Measurements from ENCODE around the gene ARIH1.

ARIH1 gene

DNA sequence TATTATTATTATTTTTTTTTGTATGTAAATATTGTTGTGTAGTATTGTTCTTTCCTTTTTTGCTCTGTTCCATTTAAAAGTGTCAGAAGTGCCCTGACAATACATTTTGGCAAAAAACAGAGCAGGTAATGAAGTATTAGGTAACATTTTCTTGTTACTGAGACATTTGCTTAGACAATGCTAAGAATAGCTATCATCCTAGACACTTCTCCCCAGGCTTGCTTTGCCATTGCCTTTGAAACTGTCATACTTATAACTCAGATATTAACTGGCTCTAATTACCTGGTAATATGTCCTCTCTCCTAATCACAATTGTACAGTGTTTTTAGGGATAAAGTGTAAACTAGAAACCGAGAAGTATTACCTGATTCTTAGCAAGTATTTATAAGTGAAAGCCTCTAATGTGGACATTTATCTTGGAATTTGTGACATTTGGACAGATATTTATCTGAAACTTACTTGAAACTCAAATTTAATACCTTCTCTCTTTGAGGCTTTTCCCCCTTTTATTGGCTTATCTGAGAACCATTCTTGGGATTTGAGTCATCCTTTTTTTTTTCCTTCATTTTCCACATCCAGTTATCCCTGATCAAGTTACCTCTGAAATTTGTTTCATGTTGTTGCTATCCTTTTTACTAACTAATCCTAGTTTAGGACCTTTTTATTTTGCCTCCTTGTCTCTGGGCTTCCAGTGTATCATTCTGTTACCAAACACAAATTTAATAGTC, 13.1 kb downstream of the ARIH1 start:
- DNase-seq, result no peak

DNA sequence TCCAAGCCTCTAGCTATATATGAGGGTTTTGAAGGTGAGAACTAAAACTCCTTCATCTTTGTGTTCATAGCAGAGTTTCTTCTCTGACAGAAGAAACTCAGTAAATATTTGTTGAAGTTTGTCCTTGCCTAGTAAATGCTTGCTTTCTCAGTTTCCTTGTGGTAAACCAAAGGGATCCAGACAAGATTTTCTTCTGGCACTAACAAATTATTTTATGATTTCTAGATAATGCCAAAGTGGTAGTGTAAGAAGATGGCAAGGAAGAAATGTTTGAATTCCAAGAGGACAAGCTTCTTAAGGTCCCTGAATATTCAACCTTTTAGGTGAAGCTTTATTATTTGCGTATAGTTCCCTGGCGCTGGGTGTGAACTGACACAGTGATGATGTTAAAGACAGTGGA, 14.4 kb downstream of the ARIH1 start:
- DNase-seq, result no peak

DNA sequence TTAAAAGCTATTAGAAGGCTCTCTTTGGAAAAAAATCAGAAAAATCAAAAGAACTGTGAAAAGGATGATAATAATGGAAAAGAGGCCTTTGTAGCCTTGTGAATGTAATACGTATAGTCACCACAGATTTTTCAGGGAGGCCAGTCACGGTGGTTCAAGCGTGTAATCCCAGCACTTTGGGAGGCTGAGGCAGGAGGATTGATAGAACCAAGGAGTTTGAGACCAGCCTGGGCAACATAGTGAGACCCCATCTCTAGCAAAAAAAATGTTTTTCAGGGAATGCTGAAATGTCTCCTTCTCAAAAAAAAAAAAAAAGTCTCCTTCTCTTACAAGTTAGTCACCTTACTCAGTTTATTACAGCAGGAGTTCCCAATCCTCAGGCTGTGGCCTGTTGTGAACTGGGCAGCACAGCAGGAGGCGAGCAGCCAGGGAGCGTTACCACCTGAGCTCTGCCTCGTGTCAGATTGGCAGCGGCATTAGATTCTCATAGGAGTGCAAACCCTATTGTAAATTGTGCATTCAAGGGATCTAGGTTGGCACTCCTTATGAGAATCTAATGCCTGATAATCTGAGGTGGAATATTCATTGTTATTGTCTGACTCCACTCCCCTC, 15.9 kb downstream of the ARIH1 start:
- no peak for DNase-seq

DNA sequence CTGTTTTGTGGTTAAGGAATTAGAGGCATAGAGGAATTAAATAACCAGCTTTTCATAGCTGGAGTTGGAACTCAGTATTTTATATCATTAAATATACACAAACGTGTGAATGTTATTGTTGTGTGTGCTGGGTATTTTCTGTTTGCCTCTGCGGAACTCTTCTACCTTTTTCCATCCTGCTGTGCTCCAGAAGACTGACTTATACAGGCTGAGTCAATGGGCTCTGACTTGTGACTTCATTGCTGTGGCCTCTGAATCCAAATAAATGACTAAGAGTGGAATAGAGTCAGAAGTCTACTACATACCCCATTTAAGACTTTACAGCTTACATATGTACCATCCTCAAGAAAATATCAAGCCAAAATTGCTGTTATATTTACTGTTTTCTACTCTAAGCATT, 17.6 kb downstream of the ARIH1 start:
- no peak for DNase-seq

DNA sequence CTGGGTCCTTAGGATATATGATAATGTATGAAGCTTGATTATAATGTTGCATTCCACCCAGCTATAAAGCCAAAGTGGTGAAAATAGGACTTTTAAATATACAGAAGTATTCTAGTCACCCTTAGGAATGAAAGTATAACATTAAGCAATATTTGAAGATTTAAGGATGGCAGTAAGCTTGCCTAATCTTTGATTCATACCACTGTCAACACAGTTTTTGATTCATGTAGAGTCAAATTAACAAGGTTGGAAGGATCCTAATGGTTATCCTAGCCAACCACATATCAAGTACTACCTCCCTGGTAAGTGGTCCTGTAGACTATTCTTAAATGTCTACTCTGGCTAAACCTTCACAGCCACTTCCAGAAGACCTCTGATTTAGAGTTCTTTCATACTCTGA, 18.6 kb downstream of the ARIH1 start:
- DNase-seq, result no peak

DNA sequence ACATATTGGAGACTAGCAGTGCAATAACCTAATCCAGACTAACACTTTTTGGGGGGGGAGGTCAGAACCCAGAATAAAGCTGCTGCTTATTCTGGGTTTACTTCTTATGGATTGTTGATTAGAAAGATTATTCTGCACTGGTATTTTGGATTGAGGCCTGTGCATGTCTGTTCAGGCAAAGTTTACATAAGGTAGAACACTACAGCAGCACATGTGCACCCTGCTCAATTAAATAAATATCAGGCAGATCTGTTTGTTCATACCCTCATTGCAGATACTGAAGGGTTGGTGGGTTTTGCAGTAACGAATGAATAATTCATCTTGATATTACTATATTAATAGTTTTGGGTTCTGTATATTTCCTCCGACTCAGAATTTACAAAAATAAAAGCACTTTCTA, 19.1 kb downstream of the ARIH1 start:
- no peak for DNase-seq

DNA sequence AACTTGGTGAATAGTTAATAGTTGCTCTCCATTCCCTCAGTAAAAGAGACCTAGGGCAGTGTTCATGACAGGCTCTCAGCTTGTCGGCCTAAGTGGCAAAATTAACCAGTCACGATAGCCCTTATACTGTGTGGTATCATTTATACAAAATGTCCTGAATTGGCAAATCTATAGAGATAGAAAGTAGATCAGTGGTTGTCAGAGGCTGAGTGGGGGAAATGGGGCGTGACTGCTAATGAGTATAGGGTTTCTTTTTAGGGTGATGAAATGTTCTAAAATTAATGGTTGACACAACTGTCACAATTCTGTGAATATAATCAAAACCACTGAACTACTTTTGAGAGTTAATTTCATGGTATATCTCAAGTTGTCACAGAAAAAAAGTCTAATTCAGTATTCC, 20.9 kb downstream of the ARIH1 start:
- no peak for DNase-seq

DNA sequence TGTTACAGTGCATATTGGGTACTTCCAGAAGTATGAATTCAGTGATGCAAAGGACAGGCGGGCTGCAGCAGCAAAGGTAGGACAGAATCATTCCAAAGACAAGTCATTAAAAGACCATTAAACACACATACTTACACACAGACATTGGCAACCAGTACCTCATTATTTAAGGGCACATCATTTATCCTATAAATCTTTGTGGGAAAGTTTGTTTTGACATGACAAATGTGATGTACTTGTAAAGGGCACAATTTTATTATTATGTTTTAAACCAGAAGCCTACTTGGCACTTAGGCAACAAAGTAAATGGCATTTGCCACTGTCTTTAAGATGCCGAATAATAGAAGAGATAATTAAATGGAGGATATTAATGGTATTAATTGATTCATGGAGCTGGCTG, 22.7 kb downstream of the ARIH1 start:
- no peak for DNase-seq

DNA sequence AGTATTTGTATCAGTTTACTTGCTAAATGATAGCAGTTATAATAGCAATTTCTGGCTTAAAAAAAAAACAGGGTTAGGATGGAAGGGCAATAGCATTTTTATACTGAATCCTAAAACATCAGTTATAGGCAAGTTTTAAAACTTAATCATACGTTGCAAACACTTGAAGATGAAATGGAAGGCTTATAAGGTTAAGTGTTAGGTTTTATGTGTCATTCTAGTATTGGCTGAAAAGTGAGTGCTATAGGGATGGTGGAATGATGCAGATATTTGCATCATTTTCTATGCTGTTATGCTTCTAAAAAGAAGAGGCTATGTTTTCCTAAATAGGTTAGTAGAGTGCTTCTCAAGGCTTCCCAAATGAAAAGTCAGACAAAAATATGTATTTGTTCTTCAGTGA, 23.3 kb downstream of the ARIH1 start:
- no peak for DNase-seq

DNA sequence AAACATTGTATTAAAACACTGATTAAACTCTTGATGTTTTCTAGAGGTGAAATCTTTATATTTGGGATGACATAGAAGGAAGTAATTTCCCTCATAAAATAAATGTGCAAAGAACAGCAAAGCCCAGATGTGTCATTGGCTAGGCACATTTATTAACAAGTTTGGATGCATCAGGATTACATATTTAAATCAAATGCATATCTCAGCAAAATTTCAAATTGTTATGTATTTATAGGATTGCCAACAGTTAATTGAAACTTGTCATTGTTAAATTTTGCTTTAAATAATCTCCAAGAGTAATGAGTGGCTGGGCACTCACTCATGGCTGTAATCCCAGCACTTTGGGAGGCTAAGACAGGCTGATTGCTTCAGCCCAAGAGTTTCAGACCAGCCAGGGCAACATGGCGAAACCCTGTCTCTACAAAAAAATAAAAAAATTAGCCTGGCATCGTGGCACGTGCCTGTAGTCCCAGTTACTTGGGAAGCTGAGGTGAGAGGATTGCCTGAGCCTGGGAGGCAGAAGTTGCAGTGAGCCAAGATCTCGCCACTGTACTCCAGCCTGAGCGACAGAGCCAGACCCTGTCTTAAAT, 28.2 kb downstream of the ARIH1 start:
- no peak for DNase-seq

DNA sequence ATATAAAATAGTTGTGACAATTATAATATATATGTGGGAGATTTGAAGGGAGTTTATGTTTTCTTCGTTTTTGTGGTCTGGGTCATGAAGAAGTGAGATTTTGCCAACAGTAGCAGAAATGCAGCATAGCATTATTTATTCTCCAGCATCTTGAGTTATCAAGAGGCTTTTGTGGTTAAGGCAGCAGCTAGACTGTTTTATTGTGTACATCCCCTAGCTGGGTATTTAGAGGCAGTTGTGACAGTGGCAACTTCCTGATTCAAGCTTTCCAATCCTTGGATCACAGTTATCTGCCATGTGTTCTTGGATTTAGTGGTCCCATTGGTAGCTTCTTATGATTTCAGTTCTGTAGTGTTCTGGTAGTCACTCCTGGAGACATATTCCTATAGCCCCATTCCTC, 29.0 kb downstream of the ARIH1 start:
- no peak for DNase-seq

DNA sequence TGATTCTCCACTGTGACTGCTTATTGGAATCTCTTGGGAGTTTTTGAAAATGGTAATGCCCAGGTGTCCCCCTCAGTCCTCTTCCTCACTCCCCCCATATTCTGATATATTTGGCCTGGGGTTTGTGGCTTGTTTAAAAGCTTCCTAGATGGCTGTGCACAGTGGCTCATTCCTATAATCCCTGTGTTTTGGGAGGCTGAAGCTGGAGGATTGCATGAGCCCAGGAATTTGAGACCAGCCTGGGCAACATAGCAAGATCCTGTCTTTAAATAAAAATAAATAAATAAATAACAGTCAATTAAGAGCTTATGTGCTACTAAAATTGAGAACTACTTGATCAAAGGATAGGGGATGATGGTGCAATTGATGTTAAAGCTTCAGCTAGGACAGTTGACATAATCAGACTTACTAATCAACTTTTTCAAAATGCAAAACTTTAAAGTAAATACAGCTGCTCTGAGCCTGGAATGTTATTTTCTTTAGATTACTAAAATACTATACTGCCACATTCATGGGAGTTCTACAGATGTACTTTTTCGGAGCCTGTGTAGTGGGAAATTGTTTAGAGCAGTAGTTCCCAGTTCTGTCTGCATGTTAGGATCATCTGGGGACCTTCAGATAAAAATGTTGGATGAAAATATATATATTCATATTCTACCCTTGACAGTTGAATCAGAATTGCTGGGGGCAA, 33.4 kb downstream of the ARIH1 start:
- DNase-seq, result no peak

DNA sequence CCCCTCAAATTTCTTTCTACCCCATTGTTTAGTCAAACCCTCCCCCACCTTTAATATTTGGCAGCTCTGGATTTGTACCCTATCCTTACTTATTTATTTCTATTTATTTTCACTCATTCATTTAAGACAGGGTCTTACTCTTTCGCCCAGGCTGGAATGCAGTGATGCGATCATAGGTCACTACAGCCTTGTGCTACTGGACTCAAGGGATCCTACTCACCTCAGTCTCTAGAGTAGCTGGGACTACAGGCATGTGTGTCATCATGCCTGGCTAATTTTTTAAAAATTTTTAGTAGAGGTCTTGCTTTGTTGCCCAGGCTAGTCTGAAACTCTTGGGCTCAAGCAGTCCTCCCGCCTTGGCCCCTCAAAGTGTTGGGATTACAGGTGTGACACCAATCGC, 35.4 kb downstream of the ARIH1 start:
- DNase-seq, result no peak

DNA sequence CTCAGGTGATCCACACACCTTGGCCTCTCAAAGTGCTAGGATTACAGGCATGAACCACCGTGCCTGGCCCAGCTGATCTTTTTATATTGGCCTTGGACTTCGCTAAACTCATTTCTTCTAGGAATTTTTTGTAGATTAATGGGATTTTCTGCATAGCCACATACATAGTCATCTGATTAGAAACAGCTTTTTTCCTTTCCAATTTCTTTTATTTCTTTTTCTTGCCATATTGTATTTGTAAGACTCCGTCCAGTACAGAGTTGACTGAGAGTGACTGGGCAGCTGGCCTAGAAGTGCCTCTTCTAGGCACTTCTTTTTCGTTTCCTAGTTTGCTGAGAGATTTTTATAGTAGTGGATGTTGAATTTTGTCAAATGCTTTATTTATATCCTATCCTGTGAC, 37.4 kb downstream of the ARIH1 start:
- DNase-seq, result no peak

DNA sequence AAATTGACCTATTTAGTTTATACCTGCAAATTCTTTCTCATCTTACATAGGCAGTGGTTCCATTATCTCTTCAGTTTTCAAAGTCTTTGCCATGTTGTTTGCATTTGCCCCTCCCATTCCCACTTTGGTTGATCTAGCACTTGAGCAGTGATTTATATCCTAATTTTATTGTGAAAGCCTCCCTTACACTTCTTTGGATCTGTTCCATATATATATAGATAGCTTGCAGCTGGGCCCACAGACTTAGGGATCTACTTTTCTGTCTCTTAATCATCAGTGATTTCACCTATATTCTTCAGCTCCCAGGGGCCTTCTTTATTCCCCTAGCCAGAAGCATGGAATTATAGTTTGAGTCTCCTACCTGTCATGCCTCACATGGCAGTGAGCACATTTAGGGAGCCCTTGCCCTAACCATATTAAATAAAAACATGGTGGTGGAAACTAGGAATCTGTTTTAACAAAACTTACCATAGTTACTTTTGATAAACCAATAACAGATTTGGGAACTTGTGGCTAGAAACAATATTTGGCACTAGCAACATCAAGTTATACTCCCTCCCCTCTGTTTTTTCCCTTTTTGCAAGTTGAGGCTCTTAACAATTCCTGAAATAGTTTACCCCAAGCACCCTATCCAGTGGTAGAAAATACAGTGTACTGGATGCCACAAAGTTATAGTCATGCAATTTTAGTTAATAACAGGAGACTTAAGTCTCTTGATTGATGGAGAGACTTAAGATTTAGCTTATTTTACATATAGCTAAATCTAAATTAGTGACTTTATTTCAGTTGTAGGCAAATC, 41.7 kb downstream of the ARIH1 start:
- no peak for DNase-seq

DNA sequence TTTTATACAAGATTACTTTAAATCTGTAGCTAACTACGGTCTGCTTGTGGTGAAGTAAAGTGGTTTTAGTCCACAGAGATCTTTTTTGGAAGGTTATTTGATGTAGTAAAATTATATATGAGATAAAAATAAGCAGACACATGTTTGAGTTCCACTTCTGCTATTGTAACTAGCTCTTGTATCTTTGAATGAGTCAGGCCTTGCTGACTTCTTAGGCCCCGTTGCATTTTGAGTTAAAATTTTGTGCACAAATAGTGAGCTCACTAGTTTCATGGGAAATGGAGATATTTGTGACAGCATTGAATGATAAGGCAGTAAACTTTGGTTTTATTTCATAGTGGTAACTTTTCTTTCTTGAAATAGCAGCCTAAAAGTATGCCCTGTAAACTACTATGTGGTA, 42.6 kb downstream of the ARIH1 start:
- DNase-seq, result no peak

DNA sequence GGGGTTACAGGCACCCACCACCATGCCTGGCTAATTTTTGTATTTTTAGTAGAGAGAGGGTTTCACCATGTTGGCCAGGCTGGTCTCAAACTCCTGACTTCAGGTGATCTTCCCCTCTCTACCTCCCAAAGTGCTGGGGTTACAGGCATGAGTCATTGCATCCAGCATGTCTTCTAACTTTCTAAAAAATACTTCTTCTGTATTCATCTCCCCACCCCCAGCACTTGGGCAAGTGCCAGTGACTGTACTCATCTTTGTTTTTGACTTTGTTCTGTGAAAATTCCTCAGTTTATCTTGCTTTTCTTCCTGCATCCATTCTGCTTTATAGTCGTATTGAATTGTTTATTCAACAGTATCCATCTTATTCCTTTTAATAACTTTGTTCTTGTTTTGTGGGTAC, 47.6 kb downstream of the ARIH1 start:
- DNase-seq, result no peak

DNA sequence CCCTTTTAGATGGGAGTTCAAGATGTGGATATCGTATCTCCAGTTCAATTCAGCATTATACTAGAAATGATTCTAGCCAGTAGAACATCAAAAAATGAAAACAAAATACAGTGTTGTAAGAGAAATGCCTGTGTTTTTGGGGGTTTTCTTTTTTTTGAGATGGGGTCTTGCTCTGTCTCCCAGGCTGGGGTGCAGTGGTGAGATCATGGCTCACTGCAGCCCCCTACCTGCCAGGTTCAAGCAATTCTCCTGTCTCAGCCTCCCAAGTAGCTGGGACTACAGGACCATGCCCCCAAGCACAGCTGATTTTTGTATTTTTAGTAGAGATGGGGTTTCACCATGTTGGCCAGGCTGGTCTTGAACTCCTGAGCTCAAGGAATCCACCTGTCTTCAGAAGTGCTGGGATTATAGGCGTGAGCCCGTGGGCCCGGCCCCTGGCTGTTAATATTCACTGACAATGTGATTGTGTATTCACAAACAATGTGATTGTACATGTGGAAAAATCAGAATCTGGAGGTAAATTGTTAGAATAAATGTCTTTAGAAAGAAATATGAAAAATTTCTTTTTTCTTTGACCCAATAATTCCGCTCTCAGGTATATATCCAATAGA, 59.0 kb downstream of the ARIH1 start:
- DNase-seq, result no peak

DNA sequence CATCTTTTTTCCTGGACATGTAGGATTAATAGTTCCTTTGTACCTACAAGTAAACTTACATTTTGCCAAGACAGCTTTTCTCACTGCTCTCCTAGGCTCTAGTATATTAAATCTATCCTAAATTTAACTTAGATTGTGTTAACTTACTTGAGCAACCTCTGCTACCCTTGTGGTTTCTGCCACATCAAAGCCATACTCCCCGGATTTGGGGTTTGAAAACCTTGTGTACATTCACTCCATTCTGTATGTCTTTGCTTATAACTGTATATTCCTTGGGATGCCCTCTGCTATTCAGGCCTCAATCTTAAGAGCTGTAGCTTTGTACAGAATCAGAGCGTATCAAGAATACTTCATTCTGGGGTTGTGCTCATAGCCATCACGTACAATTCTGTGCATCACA, 60.4 kb downstream of the ARIH1 start:
- DNase-seq, result no peak

DNA sequence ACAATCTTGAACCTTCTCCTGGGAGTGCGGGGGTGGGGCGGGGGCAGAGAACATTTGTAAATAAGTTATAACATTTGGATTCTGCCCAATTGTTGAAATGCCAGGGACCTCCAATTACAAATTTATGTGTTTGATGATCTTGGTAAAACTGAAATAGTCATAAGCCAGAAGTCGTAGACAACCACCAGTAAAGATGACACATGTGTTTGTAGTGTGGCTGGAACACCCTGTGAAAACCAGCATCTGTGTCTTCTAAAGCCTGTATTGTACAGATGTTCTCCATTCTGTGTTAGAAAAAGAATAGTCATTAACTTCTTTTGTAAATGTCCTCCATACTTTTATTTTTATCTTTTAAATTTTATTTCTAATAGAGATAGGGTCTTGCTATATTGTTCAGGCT, 61.8 kb downstream of the ARIH1 start:
- no peak for DNase-seq

DNA sequence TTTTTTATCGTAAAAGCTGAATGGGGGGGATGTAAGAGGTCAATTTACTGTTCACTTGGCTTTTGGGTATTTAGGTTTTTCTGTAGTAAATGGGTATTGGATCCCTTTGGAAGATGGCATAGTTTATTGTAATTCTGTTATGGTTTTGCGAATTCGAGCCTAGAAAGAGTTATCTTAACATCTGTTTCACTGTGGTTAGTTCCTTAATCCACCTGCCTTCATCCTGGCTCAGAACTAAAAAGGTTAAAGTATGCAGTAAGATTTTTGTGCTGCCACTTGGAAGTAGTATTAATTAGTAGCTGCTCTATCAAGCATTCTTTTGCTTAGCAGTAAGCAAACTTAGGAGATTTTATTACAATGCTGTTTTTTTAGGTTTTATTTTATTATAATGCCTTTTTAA, 62.4 kb downstream of the ARIH1 start:
- no peak for DNase-seq

DNA sequence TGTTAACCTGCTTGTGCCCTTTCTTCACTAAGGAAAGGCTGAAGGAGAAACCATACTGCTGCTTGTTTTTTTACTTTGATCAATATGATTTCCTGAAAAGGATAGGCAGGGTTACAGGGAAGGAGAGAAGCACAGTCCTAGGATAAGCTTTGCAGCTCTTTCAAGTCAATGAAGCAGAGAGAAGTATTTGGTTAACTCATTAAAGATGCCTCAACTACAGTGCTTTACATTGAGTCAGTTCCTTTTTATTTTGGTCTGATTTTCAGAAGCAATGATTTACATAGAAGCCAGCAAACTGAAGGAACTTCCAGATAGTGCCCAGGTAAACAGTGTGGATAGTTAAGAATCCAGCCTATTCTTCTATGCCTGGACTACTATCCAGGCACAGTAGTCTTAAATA, 64.8 kb downstream of the ARIH1 start:
- DNase-seq, result no peak
